Parathyroid adenoma (tissue), 2 donors: ENCODE measurements around the gene RIMS3.

ENCODE experiments used
- H2AFZ ChIP-seq: fragments of 300-600 bp; sonication (generic); one replicate; pipeline ENCODE4 v1.7.0; 2017; ENCODE audit warnings: antibody characterized with exemption, mild to moderate bottlenecking
- H3K27ac ChIP-seq: fragments of 300-600 bp; sonication (generic); one replicate; pipeline ENCODE4 v1.7.0; 2017
- H3K27me3 ChIP-seq: fragments of 300-600 bp; sonication (generic); one replicate; pipeline ENCODE4 v1.7.0; 2017; ENCODE audit warnings: low read length; ENCODE audit not compliant: control insufficient read depth, insufficient read depth
- H3K36me3 ChIP-seq: fragments of 300-600 bp; sonication (generic); one replicate; pipeline ENCODE4 v1.7.0; 2017; ENCODE audit warnings: low read length; ENCODE audit not compliant: control insufficient read depth, insufficient read depth
- H3K4me1 ChIP-seq: fragments of 300-600 bp; sonication (generic); one replicate; pipeline ENCODE4 v1.7.0; 2017; ENCODE audit warnings: control low read depth
- H3K4me2 ChIP-seq: fragments of 300-600 bp; sonication (generic); one replicate; pipeline ENCODE4 v1.7.0; 2017; ENCODE audit warnings: low read length
- H3K4me3 ChIP-seq: fragments of 300-600 bp; sonication (generic); one replicate; pipeline ENCODE4 v1.7.0; 2017; ENCODE audit warnings: low read depth, low read length
- H3K79me2 ChIP-seq: fragments of 300-600 bp; sonication (generic); one replicate; pipeline ENCODE4 v1.7.0; 2017; ENCODE audit warnings: control low read depth
- H3K9ac ChIP-seq: fragments of 300-600 bp; sonication (generic); one replicate; pipeline ENCODE4 v1.7.0; 2017; ENCODE audit warnings: mild to moderate bottlenecking
- H3K9me3 ChIP-seq: fragments of 300-600 bp; sonication (generic); one replicate; pipeline ENCODE4 v1.7.0; 2017; ENCODE audit warnings: low read length; ENCODE audit not compliant: control insufficient read depth
- TF ChIP-seq, protein P1 (sequence below): fragments of 300-600 bp; sonication (generic); IDR thresholded peaks from one replicate; pipeline ENCODE4 v1.7.0; 2017; ENCODE audit warnings: antibody characterized with exemption, mild to moderate bottlenecking
- donor health status: primary hyperparathyroidism.

Gene RIMS3

DNA sequence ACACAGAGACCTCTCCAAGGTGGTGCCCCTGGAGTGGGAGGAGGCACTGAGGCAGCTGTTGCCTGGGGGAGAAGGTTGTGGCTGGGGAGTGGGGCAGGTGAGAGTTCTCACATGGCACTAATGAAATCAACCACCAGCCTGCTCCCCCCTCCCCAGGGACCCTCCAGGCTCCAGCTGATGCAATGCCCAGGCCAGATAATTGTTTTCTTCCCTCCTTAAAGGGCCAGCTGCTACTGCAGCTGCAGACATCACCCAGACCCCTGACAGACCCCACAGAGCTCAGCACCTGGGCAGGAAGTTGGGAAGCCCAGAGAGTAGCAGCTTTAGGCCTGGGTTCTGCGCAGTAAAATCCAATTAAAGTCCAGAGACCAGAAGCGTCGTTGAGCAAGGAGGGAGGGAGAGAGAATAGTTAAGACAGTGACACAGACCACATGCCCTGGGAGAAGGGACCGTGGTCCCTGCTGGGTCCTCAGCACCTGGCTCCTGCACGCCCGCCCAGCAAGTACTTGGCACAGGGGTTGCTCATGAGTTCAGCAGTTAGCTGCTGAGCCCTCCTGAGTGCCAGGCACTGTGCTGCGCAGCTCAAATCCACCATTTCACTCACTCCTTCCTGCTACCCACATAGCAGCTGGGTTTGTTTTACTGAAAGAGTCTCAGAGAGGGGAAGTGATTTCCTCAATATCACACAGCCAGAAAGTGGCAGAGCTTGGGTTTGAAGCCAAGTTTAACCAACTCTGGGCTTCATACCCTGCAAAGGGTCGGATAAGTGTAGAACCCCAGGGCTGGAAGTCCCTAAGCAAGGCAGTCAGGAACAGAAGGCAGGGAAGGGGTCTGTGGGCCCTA, 1.9 kb downstream of the RIMS3 start:
- H3K9me3 ChIP-seq: no peaks in the 10 kb centered on the region
- no peak overlapping the region for H3K4me3 ChIP-seq
- peaks cover 3% of the 10 kb centered on the region for H3K4me1 ChIP-seq
- H3K9ac ChIP-seq: no peak overlapping the region
- H3K4me2 ChIP-seq: peak overlapping the region; percentile 20
- H3K36me3 ChIP-seq: no peaks in the 10 kb centered on the region
- TF ChIP-seq, protein P1, sequence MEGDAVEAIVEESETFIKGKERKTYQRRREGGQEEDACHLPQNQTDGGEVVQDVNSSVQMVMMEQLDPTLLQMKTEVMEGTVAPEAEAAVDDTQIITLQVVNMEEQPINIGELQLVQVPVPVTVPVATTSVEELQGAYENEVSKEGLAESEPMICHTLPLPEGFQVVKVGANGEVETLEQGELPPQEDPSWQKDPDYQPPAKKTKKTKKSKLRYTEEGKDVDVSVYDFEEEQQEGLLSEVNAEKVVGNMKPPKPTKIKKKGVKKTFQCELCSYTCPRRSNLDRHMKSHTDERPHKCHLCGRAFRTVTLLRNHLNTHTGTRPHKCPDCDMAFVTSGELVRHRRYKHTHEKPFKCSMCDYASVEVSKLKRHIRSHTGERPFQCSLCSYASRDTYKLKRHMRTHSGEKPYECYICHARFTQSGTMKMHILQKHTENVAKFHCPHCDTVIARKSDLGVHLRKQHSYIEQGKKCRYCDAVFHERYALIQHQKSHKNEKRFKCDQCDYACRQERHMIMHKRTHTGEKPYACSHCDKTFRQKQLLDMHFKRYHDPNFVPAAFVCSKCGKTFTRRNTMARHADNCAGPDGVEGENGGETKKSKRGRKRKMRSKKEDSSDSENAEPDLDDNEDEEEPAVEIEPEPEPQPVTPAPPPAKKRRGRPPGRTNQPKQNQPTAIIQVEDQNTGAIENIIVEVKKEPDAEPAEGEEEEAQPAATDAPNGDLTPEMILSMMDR: no peak
- H3K27ac ChIP-seq: peak overlapping the region; percentile 15
- no peak overlapping the region for H2AFZ ChIP-seq
- H3K79me2 ChIP-seq: no peaks in the 10 kb centered on the region
- H3K27me3 ChIP-seq: no peaks in the 10 kb centered on the region

DNA sequence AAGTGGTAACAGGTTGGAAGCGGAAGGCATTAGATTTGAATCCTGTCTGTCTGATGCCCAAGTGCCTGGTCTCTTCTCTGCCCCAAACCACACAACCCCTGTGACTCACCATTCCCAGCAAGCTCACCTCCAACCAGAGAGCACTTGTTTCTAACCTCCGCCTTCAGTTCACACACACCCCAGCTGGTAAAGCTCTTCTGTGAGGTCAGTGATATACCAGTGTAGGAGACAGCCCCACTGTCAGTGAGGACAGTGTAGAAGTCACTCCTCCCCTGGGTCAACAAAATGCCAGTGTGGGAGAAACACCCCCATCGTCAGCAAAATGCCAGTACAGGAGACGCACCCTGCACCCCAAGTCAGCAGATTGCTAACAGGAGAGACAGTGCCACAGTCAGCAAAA, 2.6 kb downstream of the RIMS3 start:
- H3K4me3 ChIP-seq: no peak overlapping the region
- H3K79me2 ChIP-seq: no peaks in the 10 kb centered on the region
- H3K27me3 ChIP-seq: no peaks in the 10 kb centered on the region
- no peak overlapping the region for H2AFZ ChIP-seq
- no peaks in the 10 kb centered on the region for H3K36me3 ChIP-seq
- H3K4me1 ChIP-seq: peaks cover 3% of the 10 kb centered on the region
- H3K4me2 ChIP-seq: peak overlapping the region; percentile 20
- TF ChIP-seq, protein P1: no peak
- H3K9ac ChIP-seq: no peak overlapping the region
- no peak overlapping the region for H3K27ac ChIP-seq
- H3K9me3 ChIP-seq: no peaks in the 10 kb centered on the region

DNA sequence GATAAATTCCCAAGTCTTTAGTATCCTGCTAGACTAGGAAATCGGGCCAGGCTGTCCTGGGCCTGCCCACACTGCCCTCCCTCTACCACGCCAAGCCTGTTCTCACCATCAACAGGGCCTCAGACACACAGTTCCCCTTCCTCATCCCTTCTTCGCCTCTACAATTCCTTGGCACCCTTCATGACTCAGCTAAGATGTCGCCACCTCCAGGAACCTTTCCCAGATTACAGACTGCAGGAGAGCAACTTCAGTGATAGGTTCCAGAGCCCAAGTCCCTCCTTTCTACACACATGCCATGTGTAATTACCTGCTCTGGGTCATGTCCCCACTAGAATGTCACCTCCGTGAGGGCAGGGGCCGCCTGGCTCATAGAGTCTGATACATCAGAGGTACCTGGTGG, 3.3 kb downstream of the RIMS3 start:
- Histone ChIP-seq H3K4me3 (no peak overlapping the region), H3K9me3 (no peaks in the 10 kb centered on the region), H2AFZ (peak overlapping the region; percentile 7), H3K79me2 (no peaks in the 10 kb centered on the region), H3K36me3 (no peaks in the 10 kb centered on the region), H3K27me3 (no peaks in the 10 kb centered on the region), H3K4me1 (peaks cover 3% of the 10 kb centered on the region), H3K27ac (no peak overlapping the region), H3K4me2 (no peak overlapping the region), H3K9ac (no peak overlapping the region)
- TF ChIP-seq, protein P1: no peak

DNA sequence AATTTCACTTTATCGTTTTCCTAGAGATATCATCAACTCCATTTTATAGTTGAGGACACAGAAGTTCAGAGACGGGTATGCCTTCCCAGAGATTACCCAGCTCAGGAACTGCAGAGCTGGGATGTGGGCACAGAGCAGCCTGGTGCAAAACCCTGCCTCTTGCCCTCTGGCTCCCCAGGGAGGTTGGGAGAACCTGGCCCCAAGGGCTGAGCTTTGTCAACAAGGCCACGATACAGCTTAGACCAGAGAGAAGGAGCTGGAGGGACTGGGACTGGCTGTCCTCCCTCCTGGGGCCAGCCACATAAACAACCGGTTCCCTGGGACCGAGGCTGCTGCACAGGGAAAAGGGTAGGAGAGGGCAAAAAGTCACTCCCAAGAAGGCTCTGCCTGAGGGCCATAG, 3.8 kb downstream of the RIMS3 start:
- H3K27me3 ChIP-seq: no peaks in the 10 kb centered on the region
- H3K36me3 ChIP-seq: no peaks in the 10 kb centered on the region
- TF ChIP-seq, protein P1: no peak
- no peak overlapping the region for H3K4me2 ChIP-seq
- peaks cover 3% of the 10 kb centered on the region for H3K4me1 ChIP-seq
- no peaks in the 10 kb centered on the region for H3K79me2 ChIP-seq
- no peak overlapping the region for H3K4me3 ChIP-seq
- H3K27ac ChIP-seq: no peak overlapping the region
- H2AFZ ChIP-seq: peak overlapping the region; percentile 7
- H3K9ac ChIP-seq: no peak overlapping the region
- no peaks in the 10 kb centered on the region for H3K9me3 ChIP-seq

DNA sequence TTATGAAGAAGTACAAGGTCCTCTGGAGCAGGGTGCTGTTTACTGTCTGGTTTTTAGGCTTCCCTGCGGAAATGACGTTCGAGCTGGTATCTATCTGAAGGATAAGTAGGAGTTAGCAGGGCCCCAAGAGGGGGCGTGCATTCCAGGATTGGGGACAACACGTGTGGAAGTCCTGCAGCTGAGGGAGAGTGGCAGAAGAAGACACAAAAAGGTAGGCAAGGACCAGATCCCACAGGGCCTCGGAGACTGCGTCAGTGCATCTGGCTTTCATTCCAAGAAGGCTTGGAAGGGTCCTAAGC, 5.9 kb downstream of the RIMS3 start:
- TF ChIP-seq, protein P1: no peak
- no peak overlapping the region for H2AFZ ChIP-seq
- H3K4me1 ChIP-seq: no peaks in the 10 kb centered on the region
- no peaks in the 10 kb centered on the region for H3K36me3 ChIP-seq
- no peaks in the 10 kb centered on the region for H3K79me2 ChIP-seq
- no peaks in the 10 kb centered on the region for H3K9me3 ChIP-seq
- no peak overlapping the region for H3K27ac ChIP-seq
- no peak overlapping the region for H3K4me2 ChIP-seq
- no peak overlapping the region for H3K9ac ChIP-seq
- no peak overlapping the region for H3K4me3 ChIP-seq
- H3K27me3 ChIP-seq: no peaks in the 10 kb centered on the region
